Measurements from ENCODE around the gene YDJC. TPM values are rescaled to one million over a fixed set of nuclear protein-coding genes. Genes with fewer than 3 reads are reported as not detected.

The YDJC gene
- total and polyA plus RNA-seq, 12 donors: 2.5 to 36.2 (median 19.5) TPM

- Histone ChIP-seq H3K27me3 (no peaks in the 10 kb centered on the region), H3K4me1 (replicated peaks in 1 of 2) (peaks cover 4 to 10% of the 10 kb centered on the region in 2 donors), H3K36me3 (replicated peaks in 1 of 2) (peaks cover 0 to 43% of the 10 kb centered on the region in 2 donors), H3K9me3 (replicated peaks in 1 of 3) (no peaks in the 10 kb centered on the region), H3K27ac (no peak overlapping the region), H3K4me3 (no peak overlapping the region)
- WGBS, 4 donors: 92 to 97% (median 93%) methylated on average over 8 to 9 of the region's 9 CpGs
- intact Hi-C loops (cut with DNase I): no loop called here
- TF ChIP-seq POLR2A (IDR thresholded peaks at IDR 0.05) (no peak), CTCF (IDR thresholded peaks at IDR 0.05) (no peak)
- no peak for DNase-seq
Measured at GRCh38 chr22:21669026-21669425, 39.2 kb upstream of the YDJC start.

- TF ChIP-seq POLR2A (IDR thresholded peaks at IDR 0.05): no peak
- no peak for TF ChIP-seq CTCF (IDR thresholded peaks at IDR 0.05)
- H3K9me3 ChIP-seq (replicated peaks in 1 of 3): no peaks in the 10 kb centered on the region
- H3K4me3 ChIP-seq: peak overlapping the region in 2 of 4 donors; percentile 73 to 75
- peaks cover 4 to 10% of the 10 kb centered on the region in 2 donors for H3K4me1 ChIP-seq (replicated peaks in 1 of 2)
- H3K36me3 ChIP-seq (replicated peaks in 1 of 2): peaks cover 0 to 21% of the 10 kb centered on the region in 2 donors
- no peaks in the 10 kb centered on the region for H3K27me3 ChIP-seq
- intact Hi-C loops (cut with DNase I): no loop called here
- 50 to 59% (median 55%) methylated on average over 15 to 16 of the region's 16 CpGs for WGBS, 4 donors
- peak overlapping the region in 2 of 5 donors; percentile 81 to 96 for H3K27ac ChIP-seq
- DNase-seq: no peak
Measured at GRCh38 chr22:21666786-21667185, 37.0 kb upstream of the YDJC start.

- 68 to 81% (median 71%) methylated on average over 20 to 26 of the region's 26 CpGs for WGBS, 4 donors
- no peak for TF ChIP-seq CTCF (IDR thresholded peaks at IDR 0.05)
- Histone ChIP-seq H3K4me1 (replicated peaks in 1 of 2) (peaks cover 4 to 10% of the 10 kb centered on the region in 2 donors), H3K36me3 (replicated peaks in 1 of 2) (peaks cover 0 to 5% of the 10 kb centered on the region in 2 donors), H3K27ac (peak overlapping the region in 4 of 5 donors; percentile 81 to 96 (median 89)), H3K27me3 (no peaks in the 10 kb centered on the region), H3K4me3 (peak overlapping the region in 2 of 4 donors; percentile 73 to 75), H3K9me3 (replicated peaks in 1 of 3) (no peaks in the 10 kb centered on the region)
- DNase-seq: no peak
- intact Hi-C loops (cut with DNase I): no loop called here
Measured at GRCh38 chr22:21665047-21665851, 35.4 kb upstream of the YDJC start.

- Histone ChIP-seq H3K4me3 (no peak overlapping the region), H3K9me3 (replicated peaks in 1 of 3) (no peaks in the 10 kb centered on the region)
- intact Hi-C loops (cut with DNase I): no loop called here
Measured at GRCh38 chr22:21663738-21664137, 33.9 kb upstream of the YDJC start.

More at GRCh38 chr22:21663738-21664137, 33.9 kb upstream of the YDJC start:
- TF ChIP-seq POLR2A (IDR thresholded peaks at IDR 0.05) (no peak), CTCF (IDR thresholded peaks at IDR 0.05) (no peak)
- DNase-seq: no peak
- Histone ChIP-seq H3K4me1 (replicated peaks in 1 of 2) (peaks cover 4 to 10% of the 10 kb centered on the region in 2 donors), H3K27ac (no peak overlapping the region), H3K27me3 (no peaks in the 10 kb centered on the region), H3K36me3 (replicated peaks in 1 of 2) (no peaks in the 10 kb centered on the region)
- 81 to 93% (median 90%) methylated on average over 2 of the region's 2 CpGs for WGBS, 4 donors
